ENCODE results near the gene HBD. TPM values are rescaled to one million over a fixed set of nuclear protein-coding genes. Genes with fewer than 3 reads are reported as not detected.

HBD gene
- total RNA-seq, 2 donors from 2014 or later: not detected

DNA sequence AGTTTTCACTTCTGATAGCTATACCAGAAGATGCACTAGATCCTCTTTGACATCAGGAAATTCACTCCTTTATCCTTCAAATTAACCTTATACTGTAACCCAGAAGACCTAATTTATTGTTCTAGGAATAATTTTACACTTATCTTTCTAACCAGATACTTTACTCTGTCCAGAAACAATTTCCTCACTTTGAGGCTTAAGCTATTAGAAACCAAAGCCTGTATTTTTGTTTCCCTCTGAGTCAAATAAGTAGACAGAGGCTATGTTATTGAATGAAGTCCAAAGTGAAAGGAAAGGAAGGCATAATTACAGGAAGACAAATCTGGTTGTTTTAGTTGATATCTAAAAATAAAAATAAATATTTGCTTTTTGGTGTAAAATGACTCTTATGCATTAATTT lies 36.0 kb downstream of the HBD start:
- H3K36me3 ChIP-seq (ENCODE audit: control insufficient read depth, insufficient read depth, low read length): no peaks in the 10 kb centered on the region
- no peak overlapping the region for H3K27ac Mint-ChIP-seq
- no peak overlapping the region for H3K27ac ChIP-seq (ENCODE audit: low read depth, low read length)
- H3K27me3 Mint-ChIP-seq (ENCODE audit: insufficient read depth): no peaks in the 10 kb centered on the region
- H3K4me3 ChIP-seq (ENCODE audit: low read length): no peak overlapping the region
- DNase-seq: no peak
- TF ChIP-seq, protein P1, sequence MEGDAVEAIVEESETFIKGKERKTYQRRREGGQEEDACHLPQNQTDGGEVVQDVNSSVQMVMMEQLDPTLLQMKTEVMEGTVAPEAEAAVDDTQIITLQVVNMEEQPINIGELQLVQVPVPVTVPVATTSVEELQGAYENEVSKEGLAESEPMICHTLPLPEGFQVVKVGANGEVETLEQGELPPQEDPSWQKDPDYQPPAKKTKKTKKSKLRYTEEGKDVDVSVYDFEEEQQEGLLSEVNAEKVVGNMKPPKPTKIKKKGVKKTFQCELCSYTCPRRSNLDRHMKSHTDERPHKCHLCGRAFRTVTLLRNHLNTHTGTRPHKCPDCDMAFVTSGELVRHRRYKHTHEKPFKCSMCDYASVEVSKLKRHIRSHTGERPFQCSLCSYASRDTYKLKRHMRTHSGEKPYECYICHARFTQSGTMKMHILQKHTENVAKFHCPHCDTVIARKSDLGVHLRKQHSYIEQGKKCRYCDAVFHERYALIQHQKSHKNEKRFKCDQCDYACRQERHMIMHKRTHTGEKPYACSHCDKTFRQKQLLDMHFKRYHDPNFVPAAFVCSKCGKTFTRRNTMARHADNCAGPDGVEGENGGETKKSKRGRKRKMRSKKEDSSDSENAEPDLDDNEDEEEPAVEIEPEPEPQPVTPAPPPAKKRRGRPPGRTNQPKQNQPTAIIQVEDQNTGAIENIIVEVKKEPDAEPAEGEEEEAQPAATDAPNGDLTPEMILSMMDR (conservative IDR thresholded peaks at IDR 0.05): no peak
- H3K4me1 Mint-ChIP-seq: peaks cover 21% of the 10 kb centered on the region
- H3K27me3 ChIP-seq (ENCODE audit: control insufficient read depth, insufficient read depth, low read length, poor library complexity, severe bottlenecking): no peaks in the 10 kb centered on the region
- H3K36me3 Mint-ChIP-seq (ENCODE audit: low read depth): no peaks in the 10 kb centered on the region
- H3K9ac ChIP-seq (ENCODE audit: extremely low read depth, low read length, poor library complexity, severe bottlenecking): no peak overlapping the region
- no peaks in the 10 kb centered on the region for H3K4me1 ChIP-seq (ENCODE audit: control insufficient read depth, insufficient read depth, low read length)
- no peak overlapping the region for H3K4me3 Mint-ChIP-seq
- H3K9me3 Mint-ChIP-seq: peaks cover 7% of the 10 kb centered on the region
- no peaks in the 10 kb centered on the region for H3K9me3 ChIP-seq (ENCODE audit: control insufficient read depth, low read length)

DNA sequence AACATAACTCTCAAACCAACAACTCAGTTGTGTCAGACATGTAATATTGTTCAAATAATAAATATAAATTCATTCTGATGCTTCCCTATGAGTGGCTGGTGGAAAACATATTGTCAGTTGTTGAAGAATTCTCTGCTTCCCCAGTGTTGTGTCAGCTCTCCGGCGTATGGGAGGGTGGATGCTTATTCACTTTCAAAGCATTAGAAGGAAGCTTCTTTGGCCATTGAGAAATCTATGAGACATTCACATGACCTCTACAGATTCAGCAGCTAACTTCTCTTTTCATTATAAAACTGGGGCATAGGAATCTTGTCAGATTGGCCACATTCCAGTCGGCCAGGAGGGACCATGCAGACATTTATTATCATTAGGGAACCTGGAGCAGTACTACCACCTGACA lies 36.7 kb downstream of the HBD start:
- Histone ChIP-seq H3K27me3 (ENCODE audit: control insufficient read depth, insufficient read depth, low read length, poor library complexity, severe bottlenecking) (no peaks in the 10 kb centered on the region), H3K36me3 (ENCODE audit: control insufficient read depth, insufficient read depth, low read length) (no peaks in the 10 kb centered on the region), H3K9ac (ENCODE audit: extremely low read depth, low read length, poor library complexity, severe bottlenecking) (no peak overlapping the region), H3K4me3 (ENCODE audit: low read length) (no peak overlapping the region), H3K9me3 (ENCODE audit: control insufficient read depth, low read length) (peaks cover 7% of the 10 kb centered on the region), H3K4me1 (ENCODE audit: control insufficient read depth, insufficient read depth, low read length) (no peaks in the 10 kb centered on the region), H3K27ac (ENCODE audit: low read depth, low read length) (no peak overlapping the region)
- Mint-ChIP-seq H3K4me1 (peaks cover 21% of the 10 kb centered on the region), H3K27me3 (ENCODE audit: insufficient read depth) (no peaks in the 10 kb centered on the region), H3K4me3 (no peak overlapping the region), H3K9me3 (peaks cover 11% of the 10 kb centered on the region), H3K36me3 (ENCODE audit: low read depth) (no peaks in the 10 kb centered on the region), H3K27ac (no peak overlapping the region)
- no peak for DNase-seq
- 90 to 97% methylated on average over 3 of the region's 3 CpGs for WGBS, 2 experiments (ENCODE audit: insufficient coverage in 1 of 2, insufficient read length in 1 of 2)
- TF ChIP-seq, protein P1 (conservative IDR thresholded peaks at IDR 0.05): no peak

DNA sequence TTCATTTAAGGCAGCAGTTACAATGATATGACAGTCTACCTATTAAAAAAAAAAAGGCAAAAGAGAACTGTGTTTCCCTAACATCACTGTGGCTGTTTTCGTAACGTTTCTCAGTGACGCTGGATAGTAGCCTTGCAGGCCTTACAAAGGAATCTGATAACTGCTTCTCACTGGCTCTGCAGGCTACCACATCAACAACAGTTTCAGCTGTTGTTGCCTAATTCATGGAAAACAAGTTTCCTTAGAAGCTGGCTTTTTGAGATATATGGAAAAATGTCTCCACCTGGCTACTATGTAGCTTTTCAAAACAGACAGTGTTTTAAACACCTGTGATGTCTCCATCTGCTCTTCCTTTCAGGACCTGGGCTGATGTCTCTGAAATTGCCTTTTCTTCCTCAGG lies 37.6 kb downstream of the HBD start:
- no peaks in the 10 kb centered on the region for H3K27me3 ChIP-seq (ENCODE audit: control insufficient read depth, insufficient read depth, low read length, poor library complexity, severe bottlenecking)
- no peak for DNase-seq
- H3K4me1 Mint-ChIP-seq: peaks cover 21% of the 10 kb centered on the region
- H3K27ac Mint-ChIP-seq: no peak overlapping the region
- TF ChIP-seq, protein P1 (conservative IDR thresholded peaks at IDR 0.05): no peak
- H3K4me3 ChIP-seq (ENCODE audit: low read length): no peak overlapping the region
- H3K27ac ChIP-seq (ENCODE audit: low read depth, low read length): no peak overlapping the region
- 75 to 77% methylated on average over 3 of the region's 3 CpGs for WGBS, 2 experiments (ENCODE audit: insufficient coverage in 1 of 2, insufficient read length in 1 of 2)
- no peaks in the 10 kb centered on the region for H3K27me3 Mint-ChIP-seq (ENCODE audit: insufficient read depth)
- peaks cover 9% of the 10 kb centered on the region for H3K9me3 ChIP-seq (ENCODE audit: control insufficient read depth, low read length)
- H3K9me3 Mint-ChIP-seq: peaks cover 13% of the 10 kb centered on the region
- H3K9ac ChIP-seq (ENCODE audit: extremely low read depth, low read length, poor library complexity, severe bottlenecking): no peak overlapping the region
- H3K36me3 Mint-ChIP-seq (ENCODE audit: low read depth): no peaks in the 10 kb centered on the region
- H3K4me3 Mint-ChIP-seq: no peak overlapping the region
- no peaks in the 10 kb centered on the region for H3K36me3 ChIP-seq (ENCODE audit: control insufficient read depth, insufficient read depth, low read length)
- no peaks in the 10 kb centered on the region for H3K4me1 ChIP-seq (ENCODE audit: control insufficient read depth, insufficient read depth, low read length)
